HCT116 (cell line): ENCODE measurements around the gene TSPEAR. TPM values are rescaled to one million over a fixed set of nuclear protein-coding genes. Genes with fewer than 3 reads are reported as not detected.

Experiments used
- ATAC-seq: fragments of 200-7000 bp; cut with Tn5 transposase; 2 replicates; pipeline ENCODE4 v1.9.1; 2020; ENCODE audit warnings: mild to moderate bottlenecking, moderate library complexity
- BruUV-seq: library from RNA; stranded (reverse); fragments of 400-500 nt; replicated peaks from 2 replicates; lab custom pipeline; 2021; lab: Mats Ljungman, UMichigan
- CTCF ChIA-PET: fragments of 300-600 bp; sonication (Branson Sonifier 250); formaldehyde crosslinking; loops from one replicate; lab custom pipeline; 2021; ENCODE audit warnings: antibody characterized with exemption; lab: Charles Lee
- POLR2A ChIA-PET: fragments of 300-600, 350-600 bp; sonication (Branson Sonifier 250); formaldehyde crosslinking; loops from one replicate; lab custom pipeline; 2021; ENCODE audit warnings: antibody characterized with exemption; lab: Charles Lee
- RAD21 ChIA-PET, 2 experiments: fragments of 300-600 bp; sonication (Branson Sonifier 250); formaldehyde crosslinking; loops; one replicate each; lab custom pipeline; 2023; ENCODE audit warnings: low total read pairs in 2 of 2; ENCODE audit not compliant: uncharacterized antibody in 2 of 2, unreplicated experiment in 2 of 2, low non-redundant PET in 1 of 2; lab: Charles Lee
- DNase-seq: peaks from one replicate; pipeline ENCODE4 v3.0.0-alpha.2; 2010; ENCODE audit warnings: low read depth, low spot score
- H2AFZ ChIP-seq: fragments of 200-600 bp; shearing (Covaris generic), sonication (generic); 2 replicates; pipeline ENCODE4 v1.6.1; 2017; ENCODE audit warnings: low read depth, mixed run types, mixed read lengths, antibody characterized with exemption, low read length; ENCODE audit not compliant: poor library complexity, severe bottlenecking
- H3K27ac ChIP-seq: 2 replicates; pipeline ENCODE4 v1.5.1; 2012; ENCODE audit warnings: low read depth, low read length
- H3K27me3 ChIP-seq: fragments of 200-600 bp; sonication (generic); 2 replicates; pipeline ENCODE4 v1.6.1; 2016; ENCODE audit warnings: mixed run types, low read length, mixed read lengths; ENCODE audit not compliant: insufficient read depth
- H3K36me3 ChIP-seq, 2 experiments: fragments of 200-500 bp in 1 of 2; fragments of 200-600 bp in 1 of 2; sonication (Bioruptor generic) in 1 of 2; sonication (generic) in 1 of 2; 2 replicates each; pipeline versions ENCODE4 v1.5.1 to v1.6.1; 2014 to 2016; ENCODE audit warnings: low read length in 2 of 2, inconsistent platforms in 1 of 2, mixed read lengths in 1 of 2, mixed run types in 1 of 2; ENCODE audit not compliant: insufficient read depth in 2 of 2, control insufficient read depth in 1 of 2
- H3K4me1 ChIP-seq, 2 experiments: fragments of 200-600 bp in 1 of 2; sonication (generic) in 1 of 2; 2 replicates each; pipeline versions ENCODE4 v1.5.1 to v1.6.1; 2012 to 2017; ENCODE audit warnings: low read length in 2 of 2, inconsistent platforms in 1 of 2, mild to moderate bottlenecking in 1 of 2, mixed read lengths in 1 of 2, mixed run types in 1 of 2, moderate library complexity in 1 of 2; ENCODE audit not compliant: insufficient read depth in 2 of 2, control insufficient read depth in 1 of 2
- H3K4me2 ChIP-seq: fragments of 200-600 bp; sonication (generic); 2 replicates; pipeline ENCODE4 v1.6.1; 2017; ENCODE audit warnings: mixed run types, low read length, mixed read lengths
- H3K4me3 ChIP-seq, 2 experiments: fragments of 200-600 bp in 1 of 2; sonication (generic) in 1 of 2; replicated peaks in 1 of 2; 2 replicates each; pipeline ENCODE4 v1.5.1; 2011 to 2016; ENCODE audit warnings: low read length in 2 of 2, control low read depth in 1 of 2, low read depth in 1 of 2, mild to moderate bottlenecking in 1 of 2, mixed read lengths in 1 of 2, mixed run types in 1 of 2
- H3K79me2 ChIP-seq: fragments of 200-600 bp; sonication (generic); 2 replicates; pipeline ENCODE4 v1.6.1; 2017; ENCODE audit warnings: mild to moderate bottlenecking, mixed run types, low read length, moderate library complexity, mixed read lengths; ENCODE audit not compliant: insufficient read depth
- H3K9ac ChIP-seq: fragments of 200-600 bp; sonication (generic); 2 replicates; pipeline ENCODE4 v1.6.1; 2016; ENCODE audit warnings: low read length, mixed read lengths
- H3K9me2 ChIP-seq: fragments of 200-600 bp; sonication (generic), shearing (Covaris generic); 2 replicates; pipeline ENCODE4 v1.6.1; 2017; ENCODE audit warnings: mixed run types, mild to moderate bottlenecking, moderate library complexity; ENCODE audit not compliant: insufficient read depth
- H3K9me3 ChIP-seq, 2 experiments: fragments of 200-500 bp in 1 of 2; fragments of 200-600 bp in 1 of 2; sonication (Bioruptor generic) in 1 of 2; sonication (generic) in 1 of 2; 2 replicates each; pipeline ENCODE4 v1.6.1; 2014 to 2017; ENCODE audit warnings: low read length in 2 of 2, mixed read lengths in 2 of 2, inconsistent platforms in 1 of 2, low read depth in 1 of 2, mild to moderate bottlenecking in 1 of 2, mixed run types in 1 of 2, moderate library complexity in 1 of 2; ENCODE audit not compliant: control insufficient read depth in 1 of 2, insufficient read depth in 1 of 2
- H4K20me1 ChIP-seq: fragments of 200-600 bp; sonication (generic), shearing (Covaris generic); 2 replicates; pipeline ENCODE4 v1.6.1; 2017; ENCODE audit warnings: mixed run types, mild to moderate bottlenecking, moderate library complexity; ENCODE audit not compliant: insufficient read depth
- EGR1 ChIP-seq: IDR thresholded peaks from 2 replicates; pipeline ENCODE4 v1.6.1; 2012; ENCODE audit warnings: low read depth
- ELF1 ChIP-seq: IDR thresholded peaks from 2 replicates; pipeline ENCODE4 v1.6.1; 2012; ENCODE audit warnings: low read depth, borderline replicate concordance
- EZH2phosphoT487 ChIP-seq: fragments of 200-600 bp; IDR thresholded peaks from 2 replicates; pipeline ENCODE4 v1.6.1; 2018; ENCODE audit warnings: antibody characterized with exemption, borderline replicate concordance
- JUND ChIP-seq: IDR thresholded peaks from 2 replicates; pipeline ENCODE4 v1.6.1; 2012
- POLR2A ChIP-seq: IDR thresholded peaks from 2 replicates; pipeline ENCODE4 v1.7.0; 2011; ENCODE audit warnings: borderline replicate concordance; ENCODE audit not compliant: insufficient read depth, insufficient read length; ENCODE audit errors: extremely low read depth
- POLR2AphosphoS5 ChIP-seq: IDR thresholded peaks from 2 replicates; pipeline ENCODE4 v1.6.1; 2011; ENCODE audit warnings: mild to moderate bottlenecking, low read depth, low read length, moderate library complexity
- SP1 ChIP-seq: IDR thresholded peaks from 2 replicates; pipeline ENCODE4 v1.6.1; 2012; ENCODE audit warnings: low read depth
- SRF ChIP-seq: IDR thresholded peaks from 2 replicates; pipeline ENCODE4 v1.6.1; 2012; ENCODE audit warnings: low read depth
- TCF7L2 ChIP-seq: IDR thresholded peaks from 2 replicates; pipeline ENCODE4 v1.7.0; 2011; ENCODE audit warnings: borderline replicate concordance, inconsistent platforms; ENCODE audit not compliant: insufficient read depth, insufficient read length; ENCODE audit errors: extremely low read depth
- YY1 ChIP-seq: IDR thresholded peaks from 2 replicates; pipeline ENCODE4 v1.6.1; 2011; ENCODE audit warnings: low read length, low read depth, moderate library complexity, mild to moderate bottlenecking; ENCODE audit not compliant: insufficient replicate concordance; ENCODE audit errors: extremely low read depth
- ZFX ChIP-seq: fragments of 450-650 bp; IDR thresholded peaks from 2 replicates; pipeline ENCODE4 v1.6.1; 2017
- ZNF274 ChIP-seq: fragments of 200-500 bp; sonication (Bioruptor generic); IDR thresholded peaks from 2 replicates; pipeline ENCODE4 v1.6.1; 2014; ENCODE audit warnings: mild to moderate bottlenecking, low read depth, low read length, inconsistent platforms
- intact Hi-C: fragments of 100-400 bp; cut with micrococcal nuclease; formaldehyde crosslinking; loops from 2 replicates; pipeline ENCODE4 v1.10.0; 2022
- total RNA-seq: library from RNA; stranded (reverse); gene quantifications from one replicate; pipeline ENCODE4 v1.2.1, GENCODE V29; 2021; ENCODE audit not compliant: unreplicated experiment
- TF ChIP-seq, protein P1 (sequence below): IDR thresholded peaks from 2 replicates; pipeline ENCODE4 v1.6.1; 2012; ENCODE audit warnings: low read depth
- TF ChIP-seq, protein P2 (sequence below): IDR thresholded peaks from 2 replicates; pipeline ENCODE4 v1.6.1; 2012

TSPEAR gene
- total RNA-seq, 1 experiment from 2014 or later = not detected

GRCh38 chr21:44720170-44720569 is 8.8 kb upstream of the TSPEAR start:
- H2AFZ ChIP-seq = no peak overlapping the region
- no peak for TF ChIP-seq EZH2phosphoT487
- no peak for TF ChIP-seq JUND
- TF ChIP-seq, protein P1, sequence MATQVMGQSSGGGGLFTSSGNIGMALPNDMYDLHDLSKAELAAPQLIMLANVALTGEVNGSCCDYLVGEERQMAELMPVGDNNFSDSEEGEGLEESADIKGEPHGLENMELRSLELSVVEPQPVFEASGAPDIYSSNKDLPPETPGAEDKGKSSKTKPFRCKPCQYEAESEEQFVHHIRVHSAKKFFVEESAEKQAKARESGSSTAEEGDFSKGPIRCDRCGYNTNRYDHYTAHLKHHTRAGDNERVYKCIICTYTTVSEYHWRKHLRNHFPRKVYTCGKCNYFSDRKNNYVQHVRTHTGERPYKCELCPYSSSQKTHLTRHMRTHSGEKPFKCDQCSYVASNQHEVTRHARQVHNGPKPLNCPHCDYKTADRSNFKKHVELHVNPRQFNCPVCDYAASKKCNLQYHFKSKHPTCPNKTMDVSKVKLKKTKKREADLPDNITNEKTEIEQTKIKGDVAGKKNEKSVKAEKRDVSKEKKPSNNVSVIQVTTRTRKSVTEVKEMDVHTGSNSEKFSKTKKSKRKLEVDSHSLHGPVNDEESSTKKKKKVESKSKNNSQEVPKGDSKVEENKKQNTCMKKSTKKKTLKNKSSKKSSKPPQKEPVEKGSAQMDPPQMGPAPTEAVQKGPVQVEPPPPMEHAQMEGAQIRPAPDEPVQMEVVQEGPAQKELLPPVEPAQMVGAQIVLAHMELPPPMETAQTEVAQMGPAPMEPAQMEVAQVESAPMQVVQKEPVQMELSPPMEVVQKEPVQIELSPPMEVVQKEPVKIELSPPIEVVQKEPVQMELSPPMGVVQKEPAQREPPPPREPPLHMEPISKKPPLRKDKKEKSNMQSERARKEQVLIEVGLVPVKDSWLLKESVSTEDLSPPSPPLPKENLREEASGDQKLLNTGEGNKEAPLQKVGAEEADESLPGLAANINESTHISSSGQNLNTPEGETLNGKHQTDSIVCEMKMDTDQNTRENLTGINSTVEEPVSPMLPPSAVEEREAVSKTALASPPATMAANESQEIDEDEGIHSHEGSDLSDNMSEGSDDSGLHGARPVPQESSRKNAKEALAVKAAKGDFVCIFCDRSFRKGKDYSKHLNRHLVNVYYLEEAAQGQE = no peak
- no peak for TF ChIP-seq SRF
- TF ChIP-seq POLR2AphosphoS5 = no peak
- TF ChIP-seq, protein P2, sequence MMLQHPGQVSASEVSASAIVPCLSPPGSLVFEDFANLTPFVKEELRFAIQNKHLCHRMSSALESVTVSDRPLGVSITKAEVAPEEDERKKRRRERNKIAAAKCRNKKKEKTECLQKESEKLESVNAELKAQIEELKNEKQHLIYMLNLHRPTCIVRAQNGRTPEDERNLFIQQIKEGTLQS = no peak
- TF ChIP-seq ZNF274 = no peak
- no peak for TF ChIP-seq POLR2A
- no peak for TF ChIP-seq TCF7L2
- no peak for TF ChIP-seq EGR1
- no peak for TF ChIP-seq YY1
- no peak for TF ChIP-seq SP1
- no peak for TF ChIP-seq ZFX
- no peak for TF ChIP-seq ELF1
- TF ChIP-seq, all 23 proteins: peak for 0
- ChIA-PET RAD21 (no interaction called here), POLR2A (no interaction called here), CTCF (no interaction called here)
- no peaks in the 10 kb centered on the region for H3K79me2 ChIP-seq
- H3K4me1 ChIP-seq = no peaks in the 10 kb centered on the region
- no peaks in the 10 kb centered on the region for H3K9me3 ChIP-seq
- H4K20me1 ChIP-seq = no peaks in the 10 kb centered on the region
- H3K4me2 ChIP-seq = no peak overlapping the region
- ATAC-seq (no peak), DNase-seq (no peak)
- BruUV-seq = no TSS peak
- intact Hi-C loops = no loop called here
- no peak overlapping the region for H3K27ac ChIP-seq
- H3K36me3 ChIP-seq = no peaks in the 10 kb centered on the region
- no peak overlapping the region for H3K4me3 ChIP-seq
- H3K9ac ChIP-seq = no peak overlapping the region
- H3K27me3 ChIP-seq = peaks cover 4% of the 10 kb centered on the region; the same call in 1 of the 2 replicates
- H3K9me2 ChIP-seq = no peaks in the 10 kb centered on the region
